ENCODE results near the gene MACROH2A1. TPM values are rescaled to one million over a fixed set of nuclear protein-coding genes. Genes with fewer than 3 reads are reported as not detected.

MACROH2A1 gene
- total RNA-seq, 2 donors from 2014 or later, result 189 to 191 TPM

DNA sequence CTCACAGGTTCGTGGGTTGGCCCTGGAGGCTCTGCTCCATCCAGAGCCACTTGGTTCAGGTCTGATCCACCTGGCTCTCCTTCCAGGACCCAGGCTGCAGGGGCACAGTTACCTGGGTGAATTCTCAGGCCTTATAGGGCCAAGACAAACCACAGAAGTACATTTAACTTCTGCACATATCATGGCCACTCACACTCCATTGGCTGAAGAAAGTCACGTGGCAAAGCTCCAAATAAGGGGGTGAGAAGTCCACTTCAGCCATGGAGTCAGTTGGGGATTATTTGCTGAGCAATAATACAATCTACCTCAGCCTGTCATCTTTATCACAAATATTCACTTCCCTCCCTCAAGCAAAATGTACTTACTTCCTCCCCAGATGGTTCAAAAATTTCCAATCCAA lies 83.6 kb downstream of the MACROH2A1 start:
- Histone ChIP-seq H3K27me3 (replicated peaks; ENCODE audit: insufficient read depth) (no peaks in the 10 kb centered on the region), H3K27ac (no peak overlapping the region), H3K36me3 (no peaks in the 10 kb centered on the region), H3K4me1 (replicated peaks) (no peaks in the 10 kb centered on the region), H3K4me3 (no peak overlapping the region), H3K9me3 (no peaks in the 10 kb centered on the region)
- TF ChIP-seq CTCF (IDR thresholded peaks at IDR 0.05) (no peak), POLR2A (IDR thresholded peaks at IDR 0.05) (no peak), POLR2AphosphoS5 (IDR thresholded peaks at IDR 0.05) (no peak)
- intact Hi-C loops (cut with DNase I), result no loop called here
- WGBS, result 71% methylated on average over 2 of the region's 2 CpGs
- DNase-seq (ENCODE audit: low spot score), result no peak

DNA sequence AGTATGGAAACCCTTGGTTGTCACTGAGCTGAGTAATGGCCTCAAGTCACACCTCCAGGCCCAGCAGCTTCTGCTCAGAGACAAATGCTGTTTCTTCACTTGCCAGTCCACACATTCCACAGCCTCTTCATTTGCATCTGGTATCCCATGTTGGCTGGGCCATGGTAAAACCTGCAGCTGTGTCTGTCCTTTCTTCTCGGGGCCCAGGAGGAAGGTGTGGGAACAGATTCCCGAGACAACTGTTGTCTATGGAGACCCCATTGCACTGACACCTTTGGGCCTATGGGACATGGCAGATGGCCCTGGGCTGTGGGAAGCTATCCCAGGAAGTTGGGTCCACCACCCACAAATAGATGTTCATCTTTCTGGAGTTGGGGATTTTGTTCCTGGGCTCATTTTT lies 85.1 kb downstream of the MACROH2A1 start:
- no peak for DNase-seq (ENCODE audit: low spot score)
- no peak overlapping the region for H3K4me3 ChIP-seq
- no peaks in the 10 kb centered on the region for H3K4me1 ChIP-seq (replicated peaks)
- H3K36me3 ChIP-seq, result no peaks in the 10 kb centered on the region
- TF ChIP-seq POLR2A (IDR thresholded peaks at IDR 0.05), result no peak
- no peak for TF ChIP-seq POLR2AphosphoS5 (IDR thresholded peaks at IDR 0.05)
- no peak for TF ChIP-seq CTCF (IDR thresholded peaks at IDR 0.05)
- no peaks in the 10 kb centered on the region for H3K9me3 ChIP-seq
- no peaks in the 10 kb centered on the region for H3K27me3 ChIP-seq (replicated peaks; ENCODE audit: insufficient read depth)
- H3K27ac ChIP-seq, result no peak overlapping the region
- WGBS, result 64% methylated on average over 2 of the region's 2 CpGs
- intact Hi-C loops (cut with DNase I), result no loop called here

- intact Hi-C loops (cut with DNase I), result no loop called here
- Histone ChIP-seq H3K36me3 (no peaks in the 10 kb centered on the region), H3K9me3 (no peaks in the 10 kb centered on the region), H3K27ac (no peak overlapping the region), H3K4me3 (no peak overlapping the region), H3K4me1 (replicated peaks) (no peaks in the 10 kb centered on the region), H3K27me3 (replicated peaks; ENCODE audit: insufficient read depth) (no peaks in the 10 kb centered on the region)
- TF ChIP-seq POLR2A (IDR thresholded peaks at IDR 0.05), result no peak
- TF ChIP-seq CTCF (IDR thresholded peaks at IDR 0.05), result no peak
- no peak for TF ChIP-seq POLR2AphosphoS5 (IDR thresholded peaks at IDR 0.05)
- DNase-seq (ENCODE audit: low spot score), result no peak
- 91% methylated on average over 4 of the region's 4 CpGs for WGBS
Measured at GRCh38 chr5:135313405-135313804, 85.6 kb downstream of the MACROH2A1 start.

GRCh38 chr5:135312255-135312935 lies 86.6 kb downstream of the MACROH2A1 start:
- no peak overlapping the region for H3K4me3 ChIP-seq
- H3K27ac ChIP-seq, result no peak overlapping the region
- H3K27me3 ChIP-seq (replicated peaks; ENCODE audit: insufficient read depth), result no peaks in the 10 kb centered on the region
- TF ChIP-seq POLR2A (IDR thresholded peaks at IDR 0.05) (no peak), CTCF (IDR thresholded peaks at IDR 0.05) (no peak), POLR2AphosphoS5 (IDR thresholded peaks at IDR 0.05) (no peak)
- H3K9me3 ChIP-seq, result no peaks in the 10 kb centered on the region
- intact Hi-C loops (cut with DNase I), result no loop called here
- DNase-seq (ENCODE audit: low spot score), result no peak
- no peaks in the 10 kb centered on the region for H3K4me1 ChIP-seq (replicated peaks)
- H3K36me3 ChIP-seq, result no peaks in the 10 kb centered on the region
- WGBS, result 97% methylated on average over 10 of the region's 10 CpGs

DNA sequence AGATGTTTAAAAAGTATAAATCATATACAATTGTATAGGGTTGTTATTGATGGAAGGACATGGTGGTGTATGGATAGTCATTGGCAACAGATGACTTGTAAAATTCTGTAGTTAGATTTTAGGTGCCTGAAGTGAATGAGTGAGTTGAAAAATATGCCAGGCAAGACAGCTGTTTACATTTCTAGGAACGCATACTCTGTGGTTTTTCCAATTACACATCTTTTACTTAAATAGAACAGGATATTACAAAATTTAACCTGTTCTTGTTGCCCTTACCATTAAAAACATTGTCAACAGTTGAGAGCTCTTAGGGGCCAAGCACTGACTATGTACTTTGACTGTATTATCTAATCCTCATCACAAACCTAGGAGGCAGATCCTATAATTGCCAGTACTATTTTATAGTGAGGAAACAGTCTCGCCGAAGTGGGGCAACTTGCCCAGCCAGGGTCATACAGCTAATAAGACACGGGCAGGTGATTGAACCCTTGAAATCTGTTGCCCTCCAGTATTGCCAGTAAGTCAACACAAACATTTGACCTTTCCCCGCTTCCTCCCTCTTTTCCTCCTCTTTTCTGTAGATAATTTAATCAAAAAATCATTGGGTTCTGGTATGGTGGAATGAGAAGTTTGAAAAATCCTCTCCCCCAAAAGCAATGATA lies 88.6 kb downstream of the MACROH2A1 start:
- no peak for TF ChIP-seq POLR2AphosphoS5 (IDR thresholded peaks at IDR 0.05)
- no peak for TF ChIP-seq CTCF (IDR thresholded peaks at IDR 0.05)
- TF ChIP-seq POLR2A (IDR thresholded peaks at IDR 0.05), result no peak
- no peak overlapping the region for H3K27ac ChIP-seq
- intact Hi-C loops (cut with DNase I), result no loop called here
- H3K9me3 ChIP-seq, result no peaks in the 10 kb centered on the region
- no peak overlapping the region for H3K4me3 ChIP-seq
- 34% methylated on average over 5 of the region's 5 CpGs for WGBS
- no peaks in the 10 kb centered on the region for H3K36me3 ChIP-seq
- DNase-seq (ENCODE audit: low spot score), result no peak
- no peaks in the 10 kb centered on the region for H3K4me1 ChIP-seq (replicated peaks)
- H3K27me3 ChIP-seq (replicated peaks; ENCODE audit: insufficient read depth), result no peaks in the 10 kb centered on the region
